ENCODE measurements around the gene JAG1.

Gene JAG1

DNA sequence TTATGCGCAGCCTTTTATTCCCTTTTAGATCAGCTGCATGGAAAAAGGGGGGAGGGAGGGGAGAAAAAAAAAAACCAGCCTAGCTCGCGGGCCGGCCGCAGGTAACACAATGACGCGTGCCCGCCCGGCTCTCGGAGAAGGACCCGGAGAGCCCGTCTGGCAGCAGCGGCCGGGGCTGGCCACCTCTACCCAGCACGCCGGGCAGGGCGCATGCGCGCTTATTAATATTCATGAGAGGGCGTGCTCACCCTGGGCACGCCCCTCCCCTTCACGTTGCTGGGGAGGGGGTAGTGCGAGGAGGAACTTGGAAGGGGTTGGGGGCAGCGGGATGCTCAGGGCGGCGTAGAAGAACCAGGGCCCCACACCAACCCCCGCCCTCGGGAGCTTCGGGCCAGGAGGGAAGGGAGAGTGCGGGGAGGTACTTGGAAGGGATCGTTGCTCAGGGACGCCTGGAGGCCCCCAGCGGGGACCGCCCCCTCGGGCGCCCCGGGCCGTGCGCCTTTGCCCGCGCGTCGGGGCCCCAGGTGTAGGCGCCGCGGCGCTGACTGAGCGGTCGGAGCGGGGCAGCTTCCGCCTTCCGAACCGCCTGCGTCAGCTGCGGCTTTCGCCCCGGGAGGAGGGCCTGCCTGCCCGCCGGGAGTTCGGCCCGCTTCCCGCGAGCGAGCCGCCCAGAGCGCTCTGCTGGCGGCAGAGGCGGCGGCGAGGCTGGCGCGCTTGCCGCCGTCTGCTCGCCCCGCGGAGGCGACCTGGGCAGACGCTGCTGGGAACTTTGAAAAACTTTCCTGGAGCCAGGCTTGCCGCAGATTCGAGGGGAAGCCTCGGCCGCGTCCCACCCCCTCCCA lies at the start of gene JAG1:
Gene JAG1 (minus strand): TSS at position 158 of the 842 bp plus-strand sequence. CDS start 469 bp downstream, outside the sequence.
- DNase-seq, result peak; percentile 93

- no peak for DNase-seq
Observed at GRCh38 chr20:10721976-10722375, 48.2 kb upstream of the JAG1 start.

GRCh38 chr20:10721137-10721896 lies 47.5 kb upstream of the JAG1 start:
- no peak for DNase-seq

- DNase-seq, result no peak
Observed at GRCh38 chr20:10720565-10720964, 46.8 kb upstream of the JAG1 start.

- no peak for DNase-seq
Observed at GRCh38 chr20:10719740-10720385, 46.1 kb upstream of the JAG1 start.

GRCh38 chr20:10718661-10719060 lies 44.9 kb upstream of the JAG1 start:
- no peak for DNase-seq

GRCh38 chr20:10716855-10717254 lies 43.1 kb upstream of the JAG1 start:
- DNase-seq, result no peak

GRCh38 chr20:10715035-10715434 lies 41.2 kb upstream of the JAG1 start:
- no peak for DNase-seq

GRCh38 chr20:10714236-10714975 lies 40.6 kb upstream of the JAG1 start:
- no peak for DNase-seq

GRCh38 chr20:10713161-10713560 lies 39.4 kb upstream of the JAG1 start:
- DNase-seq, result no peak

DNA sequence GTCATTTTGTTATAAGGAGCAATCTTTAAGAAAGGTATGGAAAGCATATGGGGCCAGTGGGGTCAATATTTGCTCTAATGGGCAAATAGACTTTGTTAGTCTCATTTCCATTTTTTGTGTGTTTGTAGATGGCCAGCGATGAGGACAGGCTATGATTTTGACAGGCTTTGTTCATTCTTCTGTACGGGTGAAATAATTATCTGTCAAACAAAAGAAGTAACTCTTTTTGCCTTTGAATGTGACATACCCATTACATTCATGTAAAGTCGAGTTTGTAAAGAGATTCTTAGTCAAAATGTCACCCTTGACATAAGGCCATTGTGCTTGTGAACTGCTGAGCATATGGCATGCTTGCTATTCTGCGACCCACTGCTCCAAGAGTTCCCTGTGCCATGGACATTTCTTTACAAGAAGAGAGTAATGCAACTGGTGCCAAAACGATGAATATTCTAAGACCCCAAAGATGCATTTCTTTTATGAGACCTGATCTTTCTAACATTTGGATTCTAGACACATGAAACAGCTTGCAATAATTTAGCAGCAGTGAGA lies 38.2 kb upstream of the JAG1 start:
- DNase-seq, result no peak

DNA sequence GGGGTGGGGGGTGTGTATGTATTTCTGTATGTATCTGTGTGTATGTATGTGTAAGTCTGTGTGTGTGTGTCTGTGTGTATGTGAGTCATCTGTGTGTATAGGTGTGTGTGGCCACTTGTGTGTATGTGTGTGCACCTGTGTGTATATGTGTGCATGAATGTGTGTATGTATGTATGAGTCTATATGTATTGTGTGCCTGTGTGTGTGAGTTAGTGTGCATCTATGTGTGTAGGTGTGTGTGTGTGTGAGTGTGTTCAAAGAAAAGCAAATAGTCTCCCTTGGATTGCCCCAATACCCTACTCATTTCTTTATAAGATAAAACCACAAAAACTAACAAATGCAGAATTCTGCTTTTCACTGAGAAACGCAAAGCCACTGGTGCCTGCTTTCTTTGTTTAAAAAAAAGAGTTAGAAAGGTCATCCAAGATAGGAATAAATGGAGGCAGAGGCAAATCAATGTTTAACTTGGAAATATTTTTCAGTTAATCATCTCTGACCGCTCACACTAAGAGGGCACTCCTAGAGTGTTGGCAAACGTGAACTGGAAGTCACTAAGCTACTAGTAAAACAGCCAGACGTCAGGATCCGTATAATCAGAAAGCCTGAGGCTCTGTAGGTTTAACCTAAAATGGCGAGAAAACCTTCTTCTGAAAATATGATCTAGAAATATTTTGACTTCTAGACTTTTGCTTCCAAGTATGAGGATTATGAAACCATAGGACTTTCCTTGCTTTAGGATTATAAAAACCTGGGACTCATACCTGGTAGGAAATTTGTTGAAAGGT lies 37.4 kb upstream of the JAG1 start:
- DNase-seq, result no peak

DNA sequence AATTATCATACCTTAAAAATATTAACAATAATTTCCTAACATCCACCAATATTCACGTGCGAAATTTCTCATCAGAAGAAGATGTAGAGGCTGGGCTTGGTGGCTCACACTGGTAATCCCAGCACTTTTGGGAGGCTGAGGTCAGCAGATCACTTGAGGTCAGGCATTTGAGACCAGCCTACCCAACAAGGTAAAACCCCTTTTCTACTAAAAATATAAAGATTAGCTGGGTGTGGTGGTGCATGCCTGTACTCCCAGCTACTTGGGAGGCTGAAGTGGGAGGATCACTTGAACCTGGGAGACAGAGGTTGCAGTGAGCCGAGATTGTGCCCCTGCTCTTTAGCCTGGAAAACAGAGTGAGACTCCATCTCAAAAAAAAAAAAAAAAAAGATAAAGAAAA lies 36.1 kb upstream of the JAG1 start:
- DNase-seq, result no peak

- DNase-seq, result no peak
Observed at GRCh38 chr20:10708351-10709185, 34.8 kb upstream of the JAG1 start.

DNA sequence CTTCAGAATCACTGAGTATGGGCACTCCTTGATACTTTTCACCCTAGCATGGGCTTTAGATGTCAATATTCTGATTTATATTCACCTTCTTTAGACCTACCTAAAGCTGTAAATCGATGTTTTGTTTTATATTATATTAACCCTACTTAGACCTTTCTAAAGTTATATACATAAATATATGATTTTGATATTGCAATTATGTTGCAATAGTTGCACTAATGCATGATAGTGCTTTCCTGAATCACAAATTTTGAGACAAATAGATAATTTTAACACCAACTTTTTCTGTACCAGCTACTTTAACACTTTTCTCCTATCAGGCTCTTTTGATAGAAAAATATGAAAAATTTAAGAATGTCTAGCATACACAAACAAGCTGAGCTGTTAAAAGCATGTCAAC lies 34.0 kb upstream of the JAG1 start:
- DNase-seq, result no peak

DNA sequence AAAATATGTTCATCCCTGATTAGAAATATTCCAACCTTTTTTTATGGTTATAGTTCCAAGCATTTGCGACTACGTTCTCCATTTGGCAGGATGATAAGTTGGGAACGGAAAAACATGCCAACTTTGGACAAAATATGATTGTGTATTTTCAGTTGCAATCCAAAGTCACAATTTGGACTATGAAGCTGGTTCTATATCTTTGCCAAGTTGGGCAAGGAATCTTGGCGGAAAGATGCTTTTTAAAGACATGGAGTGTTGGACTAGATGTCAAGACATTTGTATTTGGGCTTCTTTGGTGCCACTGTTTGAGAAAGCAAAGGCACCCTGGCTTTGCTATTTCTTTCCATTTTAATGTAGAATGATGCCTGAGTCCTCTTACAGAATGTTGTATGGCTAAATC lies 33.3 kb upstream of the JAG1 start:
- no peak for DNase-seq

- DNase-seq, result no peak
Observed at GRCh38 chr20:10706460-10706811, 32.6 kb upstream of the JAG1 start.

DNA sequence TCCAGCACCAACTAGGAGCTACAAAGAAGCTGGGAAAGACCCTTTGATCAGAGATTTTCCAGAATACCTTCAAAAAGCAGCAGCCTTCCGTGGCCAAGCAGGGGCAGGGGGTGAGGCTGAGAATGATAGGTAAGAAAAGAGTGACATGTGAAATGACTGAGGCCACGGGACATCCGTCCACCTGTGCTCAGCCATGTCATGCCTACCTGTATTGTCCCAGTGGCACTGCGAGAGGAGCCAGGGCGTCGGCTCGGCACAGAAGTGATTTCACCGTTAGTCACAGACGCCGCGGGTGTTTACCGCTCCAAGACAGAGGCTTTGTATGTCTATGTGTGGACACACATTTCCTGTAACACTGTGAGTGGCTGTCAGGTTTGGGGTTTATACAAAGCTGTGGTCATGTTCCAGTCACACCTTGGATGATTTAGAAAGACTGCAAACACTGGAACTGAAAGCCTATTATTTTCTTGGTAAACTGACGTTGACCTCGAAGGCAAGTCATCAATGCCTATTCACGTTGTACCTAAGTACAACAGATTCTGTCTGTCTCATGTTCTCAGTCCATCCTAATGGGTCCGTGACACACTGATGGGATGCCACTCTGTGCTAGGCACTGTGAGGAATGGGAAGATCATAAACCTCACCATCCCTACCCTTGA lies 32.1 kb upstream of the JAG1 start:
- no peak for DNase-seq

DNA sequence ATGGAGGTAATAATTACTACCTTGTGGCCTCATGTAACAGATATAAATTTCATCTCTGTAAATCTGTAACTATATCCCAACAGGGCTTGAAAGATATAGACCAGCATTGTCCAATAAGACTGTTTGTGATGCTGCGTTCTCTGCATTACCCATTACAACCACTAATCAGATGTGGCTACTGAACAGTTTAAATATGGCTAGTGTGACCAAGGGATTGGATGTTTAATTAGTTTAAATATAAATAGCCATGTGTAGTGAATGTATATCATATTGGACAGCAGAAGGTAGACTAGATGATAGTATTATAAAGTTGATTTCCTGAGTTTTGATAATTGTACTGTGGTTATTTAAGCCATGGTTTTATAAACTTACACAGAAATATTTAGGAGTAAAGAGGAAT lies 27.8 kb upstream of the JAG1 start:
- no peak for DNase-seq

DNA sequence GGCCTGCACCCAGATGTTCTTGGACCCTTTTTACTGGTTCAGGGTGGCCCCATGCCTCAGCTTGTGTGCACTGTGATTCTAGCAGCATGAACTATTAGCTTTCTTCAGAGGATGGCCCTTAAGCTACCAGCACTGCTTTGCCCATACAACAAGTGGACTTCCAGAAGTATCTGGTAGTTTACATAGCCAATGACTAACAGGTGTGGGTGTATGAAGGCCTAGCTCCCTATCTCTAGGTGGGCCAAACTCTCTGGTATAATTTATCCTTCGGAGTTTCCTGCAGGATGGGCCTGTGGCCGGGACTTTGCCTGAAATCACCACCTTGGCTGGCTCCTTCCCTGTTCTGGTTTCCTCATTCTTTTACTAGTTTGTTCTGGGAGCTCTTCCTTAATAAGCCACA lies 26.1 kb upstream of the JAG1 start:
- no peak for DNase-seq
